VCaP (cell line): ENCODE data around the gene SPON2.

Experiments used
- H3K27ac ChIP-seq: fragments of 450-650 bp; 2 replicates; pipeline ENCODE4 v1.5.1; 2017
- TF ChIP-seq, protein P1 (sequence below): fragments of 450-650 bp; conservative IDR thresholded peaks from 2 replicates; pipeline ENCODE4 v1.5.1; 2017; ENCODE audit warnings: mild to moderate bottlenecking, moderate library complexity

The SPON2 gene

DNA sequence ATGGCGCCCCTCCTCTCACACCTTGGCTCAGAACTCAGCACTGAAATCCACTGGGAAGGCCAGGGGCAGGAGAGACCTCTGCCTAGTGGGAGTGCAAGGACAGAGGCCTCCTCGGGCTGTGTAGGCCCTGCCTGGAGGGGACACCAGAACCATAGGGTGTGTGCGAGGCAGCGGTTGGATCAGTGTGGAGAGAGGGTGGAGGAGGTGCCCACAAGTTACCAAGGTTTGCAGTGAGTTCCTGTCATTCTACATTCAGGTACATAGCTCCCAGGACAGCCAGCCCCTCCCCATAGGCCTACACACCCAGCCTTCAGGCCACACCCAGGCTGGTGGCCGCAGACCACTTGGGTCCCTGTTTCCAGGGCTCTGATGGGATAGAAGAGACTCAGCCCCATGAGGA, 19.2 kb upstream of the SPON2 start:
- TF ChIP-seq, protein P1, sequence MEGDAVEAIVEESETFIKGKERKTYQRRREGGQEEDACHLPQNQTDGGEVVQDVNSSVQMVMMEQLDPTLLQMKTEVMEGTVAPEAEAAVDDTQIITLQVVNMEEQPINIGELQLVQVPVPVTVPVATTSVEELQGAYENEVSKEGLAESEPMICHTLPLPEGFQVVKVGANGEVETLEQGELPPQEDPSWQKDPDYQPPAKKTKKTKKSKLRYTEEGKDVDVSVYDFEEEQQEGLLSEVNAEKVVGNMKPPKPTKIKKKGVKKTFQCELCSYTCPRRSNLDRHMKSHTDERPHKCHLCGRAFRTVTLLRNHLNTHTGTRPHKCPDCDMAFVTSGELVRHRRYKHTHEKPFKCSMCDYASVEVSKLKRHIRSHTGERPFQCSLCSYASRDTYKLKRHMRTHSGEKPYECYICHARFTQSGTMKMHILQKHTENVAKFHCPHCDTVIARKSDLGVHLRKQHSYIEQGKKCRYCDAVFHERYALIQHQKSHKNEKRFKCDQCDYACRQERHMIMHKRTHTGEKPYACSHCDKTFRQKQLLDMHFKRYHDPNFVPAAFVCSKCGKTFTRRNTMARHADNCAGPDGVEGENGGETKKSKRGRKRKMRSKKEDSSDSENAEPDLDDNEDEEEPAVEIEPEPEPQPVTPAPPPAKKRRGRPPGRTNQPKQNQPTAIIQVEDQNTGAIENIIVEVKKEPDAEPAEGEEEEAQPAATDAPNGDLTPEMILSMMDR = no peak
- peak overlapping the region; percentile 65 for H3K27ac ChIP-seq

DNA sequence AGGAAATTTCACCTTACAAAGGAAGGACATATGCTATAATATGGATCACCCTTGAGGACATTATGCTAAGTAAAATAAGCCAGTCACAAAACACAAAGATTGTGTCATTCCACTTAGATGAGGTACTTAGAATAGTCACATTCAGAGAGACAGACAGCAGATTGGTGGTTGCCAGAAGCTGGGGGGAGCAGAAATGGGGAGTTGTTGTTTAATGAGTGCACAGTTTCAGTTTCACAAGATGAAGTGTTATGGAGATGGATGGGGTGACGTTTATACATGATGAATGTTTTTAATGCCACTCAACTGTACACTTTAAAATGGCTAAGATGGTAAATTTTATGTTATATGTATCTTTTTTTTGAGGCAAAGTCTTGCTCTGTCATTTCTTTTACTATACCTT, 14.8 kb upstream of the SPON2 start:
- no peak overlapping the region for H3K27ac ChIP-seq
- TF ChIP-seq, protein P1 = no peak

DNA sequence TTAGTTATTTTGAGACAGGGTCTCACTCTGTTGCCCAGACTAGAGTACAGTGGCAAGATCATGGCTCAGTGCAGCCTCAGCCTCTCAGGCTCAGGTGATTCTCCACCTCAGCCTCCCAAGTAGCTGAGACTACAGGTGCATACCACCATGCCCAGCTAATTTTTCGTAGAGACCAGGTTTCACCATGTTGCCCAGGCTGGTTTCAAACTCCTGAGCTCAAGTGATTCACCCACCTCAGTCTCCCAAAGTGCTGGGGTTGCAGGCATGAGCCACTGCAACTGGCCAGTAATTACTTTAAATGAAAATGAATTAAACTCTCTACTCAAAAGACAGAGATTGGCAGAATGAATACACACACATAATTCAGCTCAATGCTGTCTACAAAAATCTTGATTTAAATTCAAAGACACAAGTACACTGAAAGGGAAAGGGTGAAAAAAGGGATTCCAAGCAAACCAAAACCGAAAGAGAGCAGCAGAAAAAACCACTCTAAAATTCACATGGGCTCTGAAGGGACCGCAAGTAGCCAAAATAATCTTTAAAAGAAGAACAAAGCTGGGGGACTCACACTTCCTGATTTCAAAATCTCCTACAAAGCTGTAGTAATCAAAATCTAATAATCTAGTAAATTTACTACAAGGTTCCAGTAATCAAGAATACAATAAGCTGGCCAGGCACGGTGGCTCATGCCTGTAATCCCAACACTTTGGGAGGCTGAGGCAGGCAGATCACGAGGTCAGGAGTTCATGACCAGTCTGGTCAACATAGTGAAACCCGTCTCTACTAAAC, 11.8 kb upstream of the SPON2 start:
- no peak overlapping the region for H3K27ac ChIP-seq

DNA sequence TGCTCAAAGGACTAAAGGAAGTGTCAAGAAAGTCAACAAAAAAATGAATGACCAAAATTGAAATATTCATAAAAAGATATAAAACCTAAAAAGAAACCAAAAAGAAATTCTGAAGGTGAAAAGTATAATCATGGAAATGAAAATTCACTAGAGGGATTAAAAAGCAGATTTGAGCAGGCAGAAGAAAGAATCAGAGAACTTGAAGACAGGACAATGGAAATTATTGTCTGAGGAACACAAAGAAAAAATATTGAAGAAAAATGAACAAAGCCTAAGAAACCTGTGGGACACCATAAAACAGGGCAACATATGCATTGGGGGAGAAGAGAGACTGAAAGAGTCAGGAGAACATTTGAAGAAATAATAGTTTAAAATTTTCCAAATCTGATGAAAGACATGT, 9.9 kb upstream of the SPON2 start:
- TF ChIP-seq, protein P1 = no peak

More for the DNA sequence above, 11.8 kb upstream of the SPON2 start:
- TF ChIP-seq, protein P1 = no peak

DNA sequence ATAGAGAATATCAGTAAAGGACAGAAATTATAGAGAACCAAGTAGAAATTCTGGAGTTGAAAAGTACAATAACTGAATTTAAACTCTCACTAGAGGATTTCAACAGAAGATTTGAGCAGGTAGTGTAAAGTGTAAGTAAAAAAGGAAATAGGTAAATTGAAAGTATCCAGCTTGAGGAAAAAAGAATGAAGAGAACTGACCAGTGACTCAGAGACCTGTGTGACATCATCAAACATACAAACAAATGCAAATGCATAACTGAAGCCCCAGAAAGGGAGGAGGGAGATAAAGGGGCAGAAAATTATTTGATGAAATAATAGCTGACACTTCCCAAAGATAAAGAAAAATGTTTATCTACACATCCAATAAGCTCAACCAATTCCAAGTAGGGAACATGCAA, 8.3 kb upstream of the SPON2 start:
- H3K27ac ChIP-seq = no peak overlapping the region

More for the DNA sequence above, 9.9 kb upstream of the SPON2 start:
- no peak overlapping the region for H3K27ac ChIP-seq

DNA sequence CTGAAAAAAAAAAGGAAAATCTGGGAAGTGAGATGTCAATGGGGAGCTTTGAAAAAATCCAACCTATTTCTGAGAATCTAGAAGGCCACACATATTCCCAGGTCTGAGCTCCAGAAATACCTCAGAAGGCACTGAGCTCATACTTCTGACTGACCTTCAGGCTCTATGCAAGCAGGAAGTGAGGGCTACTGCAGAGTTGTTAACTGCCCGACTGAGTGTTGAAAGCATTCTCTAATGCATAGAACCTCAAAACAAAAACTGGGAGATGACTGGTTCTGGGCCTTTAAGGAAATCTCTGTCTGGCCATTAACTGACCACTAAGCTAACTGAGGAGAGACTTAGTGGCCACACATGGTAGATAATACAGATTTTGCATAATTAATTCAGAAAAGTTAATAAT, 7.6 kb upstream of the SPON2 start:
- TF ChIP-seq, protein P1 = no peak
- H3K27ac ChIP-seq = no peak overlapping the region

More for the DNA sequence above, 8.3 kb upstream of the SPON2 start:
- TF ChIP-seq, protein P1 = no peak

DNA sequence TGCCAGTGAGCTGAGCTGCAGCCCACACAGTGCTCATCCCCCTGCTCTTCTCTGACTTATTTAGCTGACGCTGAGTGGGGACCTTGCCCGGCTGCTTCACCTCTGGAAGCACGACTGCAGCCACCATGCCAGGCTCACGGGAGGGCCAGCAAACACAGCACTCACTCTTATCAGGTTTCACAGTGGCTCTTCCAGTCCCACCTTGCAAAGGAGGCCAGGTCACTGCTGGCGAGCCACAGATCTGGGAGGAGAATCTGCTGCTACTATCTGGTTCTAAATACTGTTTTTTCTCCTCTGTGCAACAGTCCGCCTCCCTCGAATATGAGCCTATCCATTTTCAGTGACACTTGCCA, 6.7 kb upstream of the SPON2 start:
- peak overlapping the region; percentile 11; the same call in 1 of the 2 replicates for H3K27ac ChIP-seq
- TF ChIP-seq, protein P1 = no peak
